Osteocyte (in vitro differentiated cells): ENCODE results near the gene PRRT1B. TPM values are rescaled to one million over a fixed set of nuclear protein-coding genes. Genes with fewer than 3 reads are reported as not detected.
"Not testable (repeated sequence)": the region's sequence is repeated elsewhere in the genome, so short reads cannot be mapped to it uniquely, and the experiment has no call there.

Experiments used
- DNase-seq: peaks from one replicate; pipeline ENCODE4 v3.0.0; 2021; ENCODE audit warnings: mixed read lengths; ENCODE audit not compliant: unreplicated experiment; ENCODE audit errors: extremely low spot score
- H3K27ac Mint-ChIP-seq: one replicate; pipeline ENCODE4 v1.8.0; 2021; ENCODE audit warnings: mild to moderate bottlenecking, mixed read lengths; ENCODE audit not compliant: unreplicated experiment
- H3K27me3 Mint-ChIP-seq: one replicate; pipeline ENCODE4 v1.8.0; 2021; ENCODE audit warnings: mixed read lengths; ENCODE audit not compliant: unreplicated experiment
- H3K36me3 Mint-ChIP-seq: one replicate; pipeline ENCODE4 v1.8.0; 2021; ENCODE audit warnings: mixed read lengths; ENCODE audit not compliant: unreplicated experiment
- H3K4me1 Mint-ChIP-seq: one replicate; pipeline ENCODE4 v1.8.0; 2021; ENCODE audit warnings: mixed read lengths; ENCODE audit not compliant: unreplicated experiment
- H3K4me3 Mint-ChIP-seq: one replicate; pipeline ENCODE4 v1.8.0; 2021; ENCODE audit warnings: mild to moderate bottlenecking, moderate library complexity, mixed read lengths; ENCODE audit not compliant: unreplicated experiment
- H3K9me3 Mint-ChIP-seq: one replicate; pipeline ENCODE4 v1.8.0; 2021; ENCODE audit warnings: mixed read lengths; ENCODE audit not compliant: unreplicated experiment
- total RNA-seq: library from RNA; stranded (reverse); gene quantifications from 2 replicates; pipeline ENCODE4 v1.2.1, GENCODE V29; 2021
- TF ChIP-seq, protein P1 (sequence below): fragments of 200-600 bp; sonication (generic); IDR thresholded peaks from 2 replicates; pipeline ENCODE4 v1.5.0; 2021; ENCODE audit warnings: antibody characterized with exemption, mild to moderate bottlenecking, moderate library complexity

Gene PRRT1B
- total RNA-seq, 1 donor from 2014 or later, result not detected

GRCh38 chr9:131511416-131511815 is 33.9 kb upstream of the PRRT1B start:
- TF ChIP-seq, protein P1, sequence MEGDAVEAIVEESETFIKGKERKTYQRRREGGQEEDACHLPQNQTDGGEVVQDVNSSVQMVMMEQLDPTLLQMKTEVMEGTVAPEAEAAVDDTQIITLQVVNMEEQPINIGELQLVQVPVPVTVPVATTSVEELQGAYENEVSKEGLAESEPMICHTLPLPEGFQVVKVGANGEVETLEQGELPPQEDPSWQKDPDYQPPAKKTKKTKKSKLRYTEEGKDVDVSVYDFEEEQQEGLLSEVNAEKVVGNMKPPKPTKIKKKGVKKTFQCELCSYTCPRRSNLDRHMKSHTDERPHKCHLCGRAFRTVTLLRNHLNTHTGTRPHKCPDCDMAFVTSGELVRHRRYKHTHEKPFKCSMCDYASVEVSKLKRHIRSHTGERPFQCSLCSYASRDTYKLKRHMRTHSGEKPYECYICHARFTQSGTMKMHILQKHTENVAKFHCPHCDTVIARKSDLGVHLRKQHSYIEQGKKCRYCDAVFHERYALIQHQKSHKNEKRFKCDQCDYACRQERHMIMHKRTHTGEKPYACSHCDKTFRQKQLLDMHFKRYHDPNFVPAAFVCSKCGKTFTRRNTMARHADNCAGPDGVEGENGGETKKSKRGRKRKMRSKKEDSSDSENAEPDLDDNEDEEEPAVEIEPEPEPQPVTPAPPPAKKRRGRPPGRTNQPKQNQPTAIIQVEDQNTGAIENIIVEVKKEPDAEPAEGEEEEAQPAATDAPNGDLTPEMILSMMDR, result no peak
- Mint-ChIP-seq H3K36me3 (peaks cover 29% of the 10 kb centered on the region), H3K9me3 (no peaks in the 10 kb centered on the region), H3K27me3 (no peaks in the 10 kb centered on the region), H3K27ac (no peak overlapping the region), H3K4me1 (no peaks in the 10 kb centered on the region), H3K4me3 (no peak overlapping the region)
- DNase-seq, result no peak

DNA sequence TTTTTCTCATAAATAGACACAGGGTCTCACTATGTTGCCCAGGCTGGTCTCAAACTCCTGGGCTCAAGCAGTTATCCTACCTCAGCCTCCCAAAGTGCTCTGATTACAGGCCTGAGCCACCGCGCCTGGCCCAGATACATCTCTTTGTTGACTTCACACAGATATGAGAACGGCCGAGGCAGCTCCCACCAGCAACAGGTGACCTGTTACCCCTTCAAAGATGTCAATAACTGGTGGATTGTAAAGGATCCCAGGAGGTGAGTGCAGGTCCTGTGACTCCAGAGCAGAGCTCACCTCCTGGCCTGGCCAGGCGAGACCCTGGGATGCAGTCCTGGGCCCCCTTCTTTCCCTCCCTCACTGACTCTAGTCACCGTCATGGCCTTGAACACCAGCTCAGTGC is 33.4 kb upstream of the PRRT1B start:
- Mint-ChIP-seq H3K9me3 (no peaks in the 10 kb centered on the region), H3K27me3 (no peaks in the 10 kb centered on the region), H3K36me3 (peaks cover 27% of the 10 kb centered on the region), H3K4me3 (no peak overlapping the region), H3K4me1 (no peaks in the 10 kb centered on the region), H3K27ac (no peak overlapping the region)
- DNase-seq, result no peak
- TF ChIP-seq, protein P1, result no peak

DNA sequence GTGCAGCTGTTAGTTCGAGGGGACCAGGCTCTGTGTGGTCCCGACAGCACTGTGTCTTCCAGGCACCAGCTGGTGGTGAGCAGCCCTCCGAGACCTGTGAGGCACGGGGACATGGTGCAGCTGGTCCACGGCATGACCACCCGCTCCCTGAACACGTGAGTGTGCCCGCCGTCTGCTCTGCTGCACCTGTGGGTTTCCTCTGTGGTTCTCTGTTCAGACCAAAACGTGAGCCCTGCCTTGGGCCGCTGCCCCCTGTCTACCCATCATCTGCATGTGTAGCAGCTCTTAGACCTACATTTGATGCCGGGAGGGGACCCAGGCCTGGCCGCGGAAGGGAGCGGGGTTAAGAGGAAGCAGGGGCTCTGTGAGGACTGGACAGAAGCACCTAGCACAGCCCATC is 32.1 kb upstream of the PRRT1B start:
- no peak overlapping the region for H3K27ac Mint-ChIP-seq
- peaks cover 32% of the 10 kb centered on the region for H3K36me3 Mint-ChIP-seq
- DNase-seq, result no peak
- TF ChIP-seq, protein P1, result no peak
- no peak overlapping the region for H3K4me3 Mint-ChIP-seq
- H3K9me3 Mint-ChIP-seq, result no peaks in the 10 kb centered on the region
- no peaks in the 10 kb centered on the region for H3K4me1 Mint-ChIP-seq
- no peaks in the 10 kb centered on the region for H3K27me3 Mint-ChIP-seq

DNA sequence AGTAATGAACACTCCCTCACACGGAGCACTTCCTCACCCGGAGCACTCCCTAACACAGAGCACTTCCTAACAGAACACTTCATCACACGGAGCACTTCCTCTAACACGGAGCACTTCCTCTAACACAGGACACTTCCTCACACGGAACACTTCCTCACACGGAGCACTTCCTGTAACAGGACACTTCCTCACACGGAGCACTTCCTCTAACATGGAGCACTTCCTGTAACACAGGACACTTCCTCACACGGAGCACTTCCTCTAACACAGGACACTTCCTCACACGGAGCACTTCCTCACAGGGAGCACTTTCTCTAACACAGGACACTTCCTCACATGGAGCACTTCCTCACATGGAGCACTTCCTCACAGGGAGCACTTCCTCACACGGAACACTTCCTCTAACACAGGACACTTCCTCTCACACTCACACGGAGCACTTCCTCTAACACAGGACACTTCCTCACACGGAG is 29.7 kb upstream of the PRRT1B start:
- not testable (repeated sequence) for H3K4me3 Mint-ChIP-seq, DNase-seq, H3K27ac Mint-ChIP-seq, H3K27me3 Mint-ChIP-seq, H3K9me3 Mint-ChIP-seq, H3K4me1 Mint-ChIP-seq
- H3K36me3 Mint-ChIP-seq, result peaks cover 37% of the 10 kb centered on the region

DNA sequence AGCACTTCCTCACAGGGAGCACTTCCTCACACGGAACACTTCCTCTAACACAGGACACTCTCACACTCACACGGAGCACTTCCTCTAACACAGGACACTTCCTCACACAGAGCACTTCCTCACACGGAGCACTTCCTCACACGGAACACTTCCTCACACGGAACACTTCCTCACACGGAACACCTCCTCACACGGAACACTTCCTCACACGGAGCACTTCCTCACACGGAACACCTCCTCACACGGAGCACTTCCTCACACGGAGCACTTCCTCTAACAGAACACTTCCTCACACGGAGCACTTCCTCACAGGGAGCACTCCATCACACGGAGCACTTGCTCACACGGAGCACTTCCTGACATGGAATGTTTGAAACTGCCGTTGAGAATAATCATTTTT is 29.2 kb upstream of the PRRT1B start:
- H3K36me3 Mint-ChIP-seq, result peaks cover 33% of the 10 kb centered on the region
- no peak for DNase-seq
- TF ChIP-seq, protein P1, result no peak
- H3K4me3 Mint-ChIP-seq, result no peak overlapping the region
- H3K27me3 Mint-ChIP-seq, result no peaks in the 10 kb centered on the region
- H3K4me1 Mint-ChIP-seq, result no peaks in the 10 kb centered on the region
- no peaks in the 10 kb centered on the region for H3K9me3 Mint-ChIP-seq
- H3K27ac Mint-ChIP-seq, result no peak overlapping the region

GRCh38 chr9:131516930-131517329 is 28.4 kb upstream of the PRRT1B start:
- no peaks in the 10 kb centered on the region for H3K27me3 Mint-ChIP-seq
- no peak for DNase-seq
- H3K4me3 Mint-ChIP-seq, result no peak overlapping the region
- H3K36me3 Mint-ChIP-seq, result peaks cover 31% of the 10 kb centered on the region
- no peaks in the 10 kb centered on the region for H3K4me1 Mint-ChIP-seq
- no peaks in the 10 kb centered on the region for H3K9me3 Mint-ChIP-seq
- no peak overlapping the region for H3K27ac Mint-ChIP-seq
- TF ChIP-seq, protein P1, result no peak
